SJSA1 (cell line): ENCODE measurements around the gene SETX. TPM values are rescaled to one million over a fixed set of nuclear protein-coding genes. Genes with fewer than 3 reads are reported as not detected.

ENCODE experiments used
- DNase-seq, 2 experiments: peaks; one replicate each; pipeline ENCODE4 v3.0.0-alpha.2; 2015 to 2020; ENCODE audit warnings: low spot score in 2 of 2, low read depth in 1 of 2
- H3K27ac ChIP-seq: fragments of 250-450 bp; sonication (Bioruptor Pico); 2 replicates; pipeline ENCODE4 v1.5.1; 2020; ENCODE audit warnings: mild to moderate bottlenecking, moderate library complexity
- H3K27me3 ChIP-seq: fragments of 250-450 bp; sonication (Bioruptor Pico); replicated peaks from 2 replicates; pipeline ENCODE4 v1.5.1; 2020; ENCODE audit warnings: mild to moderate bottlenecking, moderate library complexity
- H3K36me3 ChIP-seq: fragments of 250-450 bp; sonication (Bioruptor Pico); 2 replicates; pipeline ENCODE4 v1.5.1; 2020; ENCODE audit warnings: mild to moderate bottlenecking
- H3K4me1 ChIP-seq: fragments of 250-450 bp; sonication (Bioruptor Pico); replicated peaks from 2 replicates; pipeline ENCODE4 v1.6.1; 2021; ENCODE audit warnings: mild to moderate bottlenecking
- H3K4me3 ChIP-seq: fragments of 250-450 bp; sonication (Bioruptor Pico); 2 replicates; pipeline ENCODE4 v1.5.1; 2020; ENCODE audit warnings: mild to moderate bottlenecking
- H3K9me3 ChIP-seq: fragments of 250-450 bp; sonication (Bioruptor Pico); replicated peaks from 2 replicates; pipeline ENCODE4 v1.5.1; 2020; ENCODE audit warnings: mild to moderate bottlenecking
- total RNA-seq: library from RNA; depleted of rRNA; stranded (reverse); fragments of >200 nt; shearing (Covaris generic); gene quantifications from 2 replicates; pipeline ENCODE4 v1.2.3, GENCODE V29; 2014

The SETX gene
- total RNA-seq, 1 experiment from 2014 or later: 34.6 TPM

DNA sequence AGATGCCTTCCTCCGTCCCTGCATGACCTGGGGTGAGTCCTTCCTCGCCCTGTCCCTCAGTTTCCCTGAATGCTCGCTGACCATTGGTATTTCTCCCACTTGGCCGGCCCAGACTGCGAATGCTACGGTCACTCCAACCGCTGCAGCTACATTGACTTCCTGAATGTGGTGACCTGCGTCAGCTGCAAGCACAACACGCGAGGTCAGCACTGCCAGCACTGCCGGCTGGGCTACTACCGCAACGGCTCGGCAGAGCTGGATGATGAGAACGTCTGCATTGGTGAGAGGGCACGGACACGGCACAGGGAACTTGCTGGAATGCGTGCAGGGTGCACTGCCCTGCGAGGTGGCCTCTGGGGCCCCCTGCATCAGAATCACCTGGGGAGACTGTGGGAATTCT, 115.8 kb downstream of the SETX start:
- H3K4me1 ChIP-seq: peaks cover 15% of the 10 kb centered on the region
- no peaks in the 10 kb centered on the region; the same call in 1 of the 2 replicates for H3K9me3 ChIP-seq
- DNase-seq: no peak
- no peak overlapping the region for H3K27ac ChIP-seq
- no peak overlapping the region for H3K4me3 ChIP-seq
- peaks cover 52% of the 10 kb centered on the region for H3K27me3 ChIP-seq
- no peaks in the 10 kb centered on the region for H3K36me3 ChIP-seq

DNA sequence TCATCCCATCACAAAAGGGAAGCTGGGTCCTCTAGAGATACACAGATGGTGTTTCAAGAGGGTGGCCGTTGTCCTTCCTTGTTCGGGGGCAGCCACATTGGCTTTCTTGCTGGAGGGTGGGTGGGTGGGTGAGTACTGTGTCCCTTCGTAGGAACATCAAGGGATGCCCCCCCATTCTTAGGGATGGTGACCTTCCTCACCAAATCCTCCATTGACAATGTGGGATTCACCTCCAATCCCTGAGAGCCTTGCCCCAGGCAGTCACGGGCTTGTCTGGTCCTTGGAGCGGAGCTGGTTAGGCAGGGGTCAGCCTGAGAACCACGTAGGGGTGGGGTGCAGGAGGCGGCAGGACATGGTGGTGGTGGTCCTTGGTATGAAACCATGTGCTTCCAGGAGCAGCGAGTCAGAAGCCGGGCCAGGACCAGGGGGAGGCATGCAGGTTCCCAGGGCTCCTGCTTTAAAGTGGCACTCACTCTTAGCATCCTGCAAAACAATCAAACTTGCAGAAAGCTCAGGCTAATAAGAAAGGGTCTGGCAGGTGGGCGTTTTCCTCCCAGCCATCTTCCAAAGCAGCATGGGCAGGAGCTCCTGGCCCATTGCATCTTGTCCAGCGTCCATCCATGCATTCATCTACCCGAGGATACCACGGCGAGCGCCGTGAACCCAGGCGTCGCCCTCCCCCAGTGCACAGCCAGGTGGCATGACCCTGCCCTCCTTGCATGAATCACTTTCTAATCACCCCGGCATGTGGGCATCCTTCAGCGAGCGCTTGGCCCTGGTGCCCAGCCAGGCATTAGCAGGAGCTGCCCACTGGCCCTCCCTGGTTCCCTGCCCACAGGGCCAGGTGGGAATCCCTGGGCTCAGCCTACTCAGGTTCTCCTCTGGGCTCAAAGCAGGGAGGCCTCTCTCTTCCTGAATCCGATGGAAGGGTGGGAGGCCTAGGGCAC, 116.5 kb downstream of the SETX start:
- no peaks in the 10 kb centered on the region; the same call in 1 of the 2 replicates for H3K9me3 ChIP-seq
- no peak overlapping the region for H3K27ac ChIP-seq
- no peak for DNase-seq
- no peaks in the 10 kb centered on the region for H3K36me3 ChIP-seq
- peaks cover 15% of the 10 kb centered on the region for H3K4me1 ChIP-seq
- H3K4me3 ChIP-seq: no peak overlapping the region
- H3K27me3 ChIP-seq: peaks cover 53% of the 10 kb centered on the region

- Histone ChIP-seq H3K27me3 (peaks cover 50% of the 10 kb centered on the region), H3K9me3 (no peaks in the 10 kb centered on the region; the same call in 1 of the 2 replicates), H3K4me3 (no peak overlapping the region), H3K27ac (no peak overlapping the region), H3K4me1 (peaks cover 13% of the 10 kb centered on the region), H3K36me3 (no peaks in the 10 kb centered on the region)
- no peak for DNase-seq
These were observed 117.3 kb downstream of the SETX start for GRCh38 chr9:132237481-132237880.

- peaks cover 53% of the 10 kb centered on the region for H3K27me3 ChIP-seq
- no peak overlapping the region for H3K27ac ChIP-seq
- H3K9me3 ChIP-seq: no peaks in the 10 kb centered on the region; the same call in 1 of the 2 replicates
- no peaks in the 10 kb centered on the region for H3K36me3 ChIP-seq
- H3K4me1 ChIP-seq: peaks cover 10% of the 10 kb centered on the region
- H3K4me3 ChIP-seq: no peak overlapping the region
- no peak for DNase-seq
These were observed 118.0 kb downstream of the SETX start for GRCh38 chr9:132236662-132237311.

DNA sequence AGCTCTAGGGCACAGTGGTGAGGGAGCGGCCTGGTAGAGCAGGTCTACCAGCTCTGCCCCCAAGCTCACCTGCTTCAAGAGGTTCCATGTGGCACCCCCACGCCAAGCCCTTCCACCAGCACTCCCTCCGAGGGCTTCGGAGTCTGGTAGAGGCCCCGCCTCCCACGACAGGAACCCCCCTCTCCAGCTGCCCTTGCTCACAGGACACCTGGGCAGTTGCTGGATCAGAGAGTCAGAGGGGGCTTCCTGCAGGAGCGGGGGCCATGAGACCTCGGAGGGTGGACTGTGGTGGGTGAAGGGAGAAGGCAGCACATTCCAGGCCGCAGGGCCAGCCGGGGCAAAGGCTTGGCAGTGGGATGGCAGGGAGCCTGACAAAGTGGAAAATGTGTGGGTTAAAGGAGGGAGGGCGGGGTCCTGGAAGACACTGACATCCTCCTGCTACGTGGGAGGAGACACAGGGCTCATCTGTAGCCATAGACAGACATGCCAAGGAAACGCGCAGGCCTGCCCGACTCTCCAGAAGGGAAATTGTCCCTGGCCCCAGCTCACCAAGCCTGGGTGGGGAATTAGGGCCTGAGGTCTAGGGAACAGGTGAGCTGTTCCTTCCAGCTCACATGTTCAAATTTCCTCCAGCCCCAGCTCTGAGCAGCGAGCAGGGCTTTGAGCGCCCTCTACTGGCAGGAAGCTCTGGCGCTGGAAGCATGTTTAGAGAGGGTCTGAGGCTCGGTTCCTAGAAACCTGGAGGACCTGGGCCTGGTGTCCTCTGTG, 118.7 kb downstream of the SETX start:
- DNase-seq: peak; percentile 61 to 65
- no peaks in the 10 kb centered on the region for H3K9me3 ChIP-seq
- no peaks in the 10 kb centered on the region for H3K36me3 ChIP-seq
- peaks cover 48% of the 10 kb centered on the region for H3K27me3 ChIP-seq
- H3K27ac ChIP-seq: no peak overlapping the region
- H3K4me3 ChIP-seq: no peak overlapping the region
- H3K4me1 ChIP-seq: peaks cover 3% of the 10 kb centered on the region; the same call in 1 of the 2 replicates

GRCh38 chr9:132235125-132235524, 119.7 kb downstream of the SETX start:
- Histone ChIP-seq H3K27ac (no peak overlapping the region), H3K27me3 (peaks cover 42% of the 10 kb centered on the region), H3K4me1 (no peaks in the 10 kb centered on the region), H3K36me3 (no peaks in the 10 kb centered on the region), H3K4me3 (no peak overlapping the region), H3K9me3 (no peaks in the 10 kb centered on the region)
- no peak for DNase-seq

DNA sequence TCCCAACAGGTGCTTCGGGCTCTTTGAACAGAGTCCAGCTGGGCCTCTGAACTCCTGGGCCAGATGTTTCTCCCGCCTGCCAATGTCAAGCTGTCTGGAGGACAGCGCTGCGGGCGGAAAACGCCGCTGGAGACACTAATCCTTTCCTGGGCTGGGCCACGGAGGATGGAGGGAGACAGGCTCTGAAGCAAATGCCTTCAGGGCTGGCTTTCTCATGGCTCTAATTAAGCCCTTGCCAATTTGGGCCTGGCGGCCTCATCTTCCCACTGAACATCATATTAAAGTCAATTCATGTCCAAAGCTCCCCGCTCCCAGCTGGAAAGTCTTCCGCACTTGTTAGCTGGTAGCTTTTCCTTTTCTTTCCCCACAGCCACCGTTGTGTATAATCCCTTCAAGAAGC, 120.3 kb downstream of the SETX start:
- Histone ChIP-seq H3K27ac (no peak overlapping the region), H3K4me3 (no peak overlapping the region), H3K4me1 (no peaks in the 10 kb centered on the region), H3K9me3 (no peaks in the 10 kb centered on the region), H3K36me3 (no peaks in the 10 kb centered on the region), H3K27me3 (peaks cover 36% of the 10 kb centered on the region)
- DNase-seq: no peak

- H3K4me1 ChIP-seq: no peaks in the 10 kb centered on the region
- no peak overlapping the region for H3K27ac ChIP-seq
- peaks cover 38% of the 10 kb centered on the region for H3K27me3 ChIP-seq
- DNase-seq: no peak
- H3K36me3 ChIP-seq: no peaks in the 10 kb centered on the region
- no peak overlapping the region for H3K4me3 ChIP-seq
- no peaks in the 10 kb centered on the region for H3K9me3 ChIP-seq
These were observed 121.6 kb downstream of the SETX start for GRCh38 chr9:132233138-132233537.

GRCh38 chr9:132232522-132232921, 122.3 kb downstream of the SETX start:
- no peak overlapping the region for H3K27ac ChIP-seq
- H3K4me3 ChIP-seq: no peak overlapping the region
- no peaks in the 10 kb centered on the region for H3K4me1 ChIP-seq
- no peaks in the 10 kb centered on the region for H3K36me3 ChIP-seq
- no peaks in the 10 kb centered on the region for H3K9me3 ChIP-seq
- H3K27me3 ChIP-seq: peaks cover 38% of the 10 kb centered on the region
- no peak for DNase-seq

GRCh38 chr9:132231019-132231701, 123.6 kb downstream of the SETX start:
- H3K27me3 ChIP-seq: peaks cover 31% of the 10 kb centered on the region
- no peak for DNase-seq

GRCh38 chr9:132230605-132231004, 124.2 kb downstream of the SETX start:
- Histone ChIP-seq H3K27ac (no peak overlapping the region), H3K9me3 (no peaks in the 10 kb centered on the region), H3K4me1 (no peaks in the 10 kb centered on the region), H3K4me3 (no peak overlapping the region), H3K36me3 (no peaks in the 10 kb centered on the region), H3K27me3 (peaks cover 31% of the 10 kb centered on the region)
- no peak for DNase-seq

More at GRCh38 chr9:132231019-132231701, 123.6 kb downstream of the SETX start:
- H3K4me3 ChIP-seq: no peak overlapping the region
- no peaks in the 10 kb centered on the region for H3K9me3 ChIP-seq
- no peak overlapping the region for H3K27ac ChIP-seq
- H3K4me1 ChIP-seq: no peaks in the 10 kb centered on the region
- H3K36me3 ChIP-seq: no peaks in the 10 kb centered on the region

DNA sequence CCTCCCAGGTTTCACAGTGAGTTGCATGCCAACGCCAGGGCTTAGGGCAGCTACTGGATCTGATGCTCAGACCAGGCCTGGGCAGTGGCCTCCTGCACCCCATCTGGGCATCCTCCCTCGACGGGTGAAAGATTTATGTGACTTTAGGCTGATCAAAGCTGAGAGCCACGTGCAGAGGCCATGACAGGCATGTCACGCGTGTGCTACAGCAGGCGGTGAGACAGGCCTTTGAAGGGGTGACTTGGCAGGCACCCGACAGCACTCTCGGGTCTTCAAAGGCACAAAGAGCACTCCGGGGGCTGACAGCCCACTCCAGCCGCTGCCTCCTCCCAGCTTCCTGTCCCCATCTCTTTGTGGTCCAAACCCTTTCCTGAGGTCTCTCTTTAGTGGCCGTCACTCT, 126.7 kb downstream of the SETX start:
- no peak for DNase-seq
- Histone ChIP-seq H3K27ac (no peak overlapping the region), H3K9me3 (no peaks in the 10 kb centered on the region), H3K4me3 (no peak overlapping the region), H3K27me3 (peaks cover 30% of the 10 kb centered on the region), H3K4me1 (no peaks in the 10 kb centered on the region), H3K36me3 (no peaks in the 10 kb centered on the region)
